ENCODE results near the gene JSRP1. TPM values are rescaled to one million over a fixed set of nuclear protein-coding genes. Genes with fewer than 3 reads are reported as not detected.

Gene JSRP1
- total and polyA plus RNA-seq, 10 of the 15 experiments (the other 5 are each of a cell fraction or from before 2014, with no cell fraction given), result 0.41 to 0.91 (median 0.49) TPM; not detected in 7

DNA sequence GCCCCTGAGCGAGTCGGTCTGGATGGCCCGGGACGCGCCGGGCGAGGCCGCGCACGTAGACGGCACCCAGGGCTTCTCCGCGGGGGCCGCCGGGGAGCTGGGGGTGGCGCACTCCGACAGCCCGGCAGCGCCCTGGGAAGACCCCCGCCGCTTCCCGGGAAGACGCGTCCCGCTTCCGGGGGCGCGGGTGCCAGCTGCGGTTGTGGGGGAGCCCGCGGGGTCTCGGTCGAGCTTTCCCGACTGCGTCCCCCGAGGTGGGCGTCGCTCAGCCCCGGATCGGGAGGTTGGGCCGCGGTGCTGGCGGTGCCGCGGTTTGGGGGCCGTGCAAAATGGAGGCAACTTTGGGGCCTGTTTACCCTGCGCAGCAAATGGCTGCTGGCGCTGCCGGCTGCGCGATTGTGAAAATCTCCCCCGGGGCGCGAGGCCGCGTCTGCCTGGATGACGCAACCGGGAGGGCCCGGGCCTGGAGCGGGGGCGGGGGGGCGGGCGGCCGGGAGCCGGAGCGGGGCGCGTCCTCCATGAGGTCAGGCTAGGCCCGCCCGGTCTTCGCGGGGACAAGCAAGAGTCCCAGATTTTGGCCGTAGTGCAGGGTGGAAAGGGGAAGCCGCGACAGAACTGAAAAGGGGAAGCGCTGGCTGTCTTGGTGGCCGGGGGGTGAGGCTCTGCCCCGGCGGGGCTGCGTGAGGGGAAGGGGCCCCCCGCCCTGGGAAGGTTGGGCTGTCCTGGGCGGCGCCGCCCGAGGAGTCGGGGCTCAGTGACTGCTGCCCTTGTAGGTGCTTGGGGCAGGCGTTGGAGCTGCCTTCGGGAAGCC is 14.4 kb upstream of the JSRP1 start (continued):
- TF ChIP-seq RCOR1 (conservative IDR thresholded peaks at IDR 0.05; ENCODE audit: low read depth, low read length), result no peak
- TF ChIP-seq SMAD1 (IDR thresholded peaks at IDR 0.05; ENCODE audit: low read depth, partially characterized antibody), result no peak
- TF ChIP-seq MYC (IDR thresholded peaks at IDR 0.05; ENCODE audit: insufficient read depth, insufficient read length, insufficient replicate concordance, low read length, severe bottlenecking), result no peak
- TF ChIP-seq NFXL1 (IDR thresholded peaks at IDR 0.05; ENCODE audit: borderline replicate concordance), result no peak
- no peak for TF ChIP-seq RB1 (IDR thresholded peaks at IDR 0.05; ENCODE audit: borderline replicate concordance)
- 0 out of 2 replicates have a peak, but pooled peaks have one; percentile 3 for TF ChIP-seq TCF3 (IDR thresholded peaks at IDR 0.05; ENCODE audit: borderline replicate concordance, insufficient read depth, low read depth, low read length)
- peak in 1 of 2 experiments; percentile 80; a peak in 2 of 3 replicates for TF ChIP-seq EGR1 (IDR thresholded peaks at IDR 0.05; ENCODE audit: borderline replicate concordance in 1 of 2, low read depth in 2 of 2, low read length in 2 of 2)
- peak; percentile 42 for TF ChIP-seq DPF2 (IDR thresholded peaks at IDR 0.05)
- peak; percentile 92; the same call in 1 of the 2 replicates for TF ChIP-seq BACH1 (IDR thresholded peaks at IDR 0.05; ENCODE audit: borderline replicate concordance)
- no peak for TF ChIP-seq TCF7 (IDR thresholded peaks at IDR 0.05; ENCODE audit: borderline replicate concordance)
- TF ChIP-seq, protein P1, sequence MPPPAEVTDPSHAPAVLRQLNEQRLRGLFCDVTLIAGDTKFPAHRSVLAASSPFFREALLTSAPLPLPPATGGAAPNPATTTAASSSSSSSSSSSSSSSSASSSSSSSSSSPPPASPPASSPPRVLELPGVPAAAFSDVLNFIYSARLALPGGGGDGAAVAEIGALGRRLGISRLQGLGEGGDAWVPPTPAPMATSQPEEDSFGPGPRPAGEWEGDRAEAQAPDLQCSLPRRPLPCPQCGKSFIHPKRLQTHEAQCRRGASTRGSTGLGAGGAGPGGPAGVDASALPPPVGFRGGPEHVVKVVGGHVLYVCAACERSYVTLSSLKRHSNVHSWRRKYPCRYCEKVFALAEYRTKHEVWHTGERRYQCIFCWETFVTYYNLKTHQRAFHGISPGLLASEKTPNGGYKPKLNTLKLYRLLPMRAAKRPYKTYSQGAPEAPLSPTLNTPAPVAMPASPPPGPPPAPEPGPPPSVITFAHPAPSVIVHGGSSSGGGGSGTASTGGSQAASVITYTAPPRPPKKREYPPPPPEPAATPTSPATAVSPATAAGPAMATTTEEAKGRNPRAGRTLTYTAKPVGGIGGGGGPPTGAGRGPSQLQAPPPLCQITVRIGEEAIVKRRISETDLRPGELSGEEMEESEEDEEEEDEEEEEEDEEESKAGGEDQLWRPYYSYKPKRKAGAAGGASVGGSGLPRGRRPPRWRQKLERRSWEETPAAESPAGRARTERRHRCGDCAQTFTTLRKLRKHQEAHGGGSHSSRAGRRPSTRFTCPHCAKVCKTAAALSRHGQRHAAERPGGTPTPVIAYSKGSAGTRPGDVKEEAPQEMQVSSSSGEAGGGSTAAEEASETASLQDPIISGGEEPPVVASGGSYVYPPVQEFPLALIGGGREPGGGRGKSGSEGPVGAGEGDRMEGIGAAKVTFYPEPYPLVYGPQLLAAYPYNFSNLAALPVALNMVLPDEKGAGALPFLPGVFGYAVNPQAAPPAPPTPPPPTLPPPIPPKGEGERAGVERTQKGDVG (CRISPR knock-in tag; IDR thresholded peaks at IDR 0.05), result 0 out of 2 replicates have a peak, but pooled peaks have one; percentile 56
- no peak for TF ChIP-seq ZNF274 (IDR thresholded peaks at IDR 0.05; ENCODE audit: insufficient read depth, insufficient read length)
- TF ChIP-seq, protein P2, sequence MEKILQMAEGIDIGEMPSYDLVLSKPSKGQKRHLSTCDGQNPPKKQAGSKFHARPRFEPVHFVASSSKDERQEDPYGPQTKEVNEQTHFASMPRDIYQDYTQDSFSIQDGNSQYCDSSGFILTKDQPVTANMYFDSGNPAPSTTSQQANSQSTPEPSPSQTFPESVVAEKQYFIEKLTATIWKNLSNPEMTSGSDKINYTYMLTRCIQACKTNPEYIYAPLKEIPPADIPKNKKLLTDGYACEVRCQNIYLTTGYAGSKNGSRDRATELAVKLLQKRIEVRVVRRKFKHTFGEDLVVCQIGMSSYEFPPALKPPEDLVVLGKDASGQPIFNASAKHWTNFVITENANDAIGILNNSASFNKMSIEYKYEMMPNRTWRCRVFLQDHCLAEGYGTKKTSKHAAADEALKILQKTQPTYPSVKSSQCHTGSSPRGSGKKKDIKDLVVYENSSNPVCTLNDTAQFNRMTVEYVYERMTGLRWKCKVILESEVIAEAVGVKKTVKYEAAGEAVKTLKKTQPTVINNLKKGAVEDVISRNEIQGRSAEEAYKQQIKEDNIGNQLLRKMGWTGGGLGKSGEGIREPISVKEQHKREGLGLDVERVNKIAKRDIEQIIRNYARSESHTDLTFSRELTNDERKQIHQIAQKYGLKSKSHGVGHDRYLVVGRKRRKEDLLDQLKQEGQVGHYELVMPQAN (conservative IDR thresholded peaks at IDR 0.05), result peak; percentile 42
- peak; percentile 70 for TF ChIP-seq GATAD2B (conservative IDR thresholded peaks at IDR 0.05; ENCODE audit: low read depth)
- peak; percentile 31 for TF ChIP-seq CREB1 (IDR thresholded peaks at IDR 0.05; ENCODE audit: low read depth)
- peak; percentile 75 for TF ChIP-seq POLR2A (IDR thresholded peaks at IDR 0.05; ENCODE audit: low read depth, low read length)
- peak; percentile 69; the same call in 1 of the 2 replicates for TF ChIP-seq CHD1 (IDR thresholded peaks at IDR 0.05; ENCODE audit: low read depth, low read length)
- peak; percentile 82 for TF ChIP-seq IKZF1 (conservative IDR thresholded peaks at IDR 0.05)
- 0 out of 2 replicates have a peak, but pooled peaks have one; percentile 18 for TF ChIP-seq RUNX3 (IDR thresholded peaks at IDR 0.05; ENCODE audit: low read length)
- TF ChIP-seq ZNF384 (IDR thresholded peaks at IDR 0.05; ENCODE audit: borderline replicate concordance, low read depth, low read length), result no peak
- no peak for TF ChIP-seq KDM1A (IDR thresholded peaks at IDR 0.05; ENCODE audit: borderline replicate concordance)
- no peak for TF ChIP-seq POU2F2 (IDR thresholded peaks at IDR 0.05; ENCODE audit: borderline replicate concordance, low read depth, low read length)
- peak; percentile 97 for TF ChIP-seq YY1 (IDR thresholded peaks at IDR 0.05; ENCODE audit: low read depth, low read length)
- peak in 1 of 2 experiments; percentile 12; a peak in 1 of 4 replicates for TF ChIP-seq CEBPB (IDR thresholded peaks at IDR 0.05; ENCODE audit: borderline replicate concordance in 1 of 2, low read depth in 2 of 2, low read length in 2 of 2)
- TF ChIP-seq SMARCA5 (IDR thresholded peaks at IDR 0.05), result 0 out of 2 replicates have a peak, but pooled peaks have one; percentile 28
- no peak for TF ChIP-seq MEF2B (IDR thresholded peaks at IDR 0.05; ENCODE audit: partially characterized antibody, poor library complexity, severe bottlenecking)
- peak; percentile 68 for TF ChIP-seq TAF1 (IDR thresholded peaks at IDR 0.05; ENCODE audit: borderline replicate concordance, low read depth, low read length)

Data from GM12878 (cell line).